ENCODE results near the gene RASA3.
"Not testable (repeated sequence)": the region's sequence is repeated elsewhere in the genome, so short reads cannot be mapped to it uniquely, and the experiment has no call there.

RASA3 gene

DNA sequence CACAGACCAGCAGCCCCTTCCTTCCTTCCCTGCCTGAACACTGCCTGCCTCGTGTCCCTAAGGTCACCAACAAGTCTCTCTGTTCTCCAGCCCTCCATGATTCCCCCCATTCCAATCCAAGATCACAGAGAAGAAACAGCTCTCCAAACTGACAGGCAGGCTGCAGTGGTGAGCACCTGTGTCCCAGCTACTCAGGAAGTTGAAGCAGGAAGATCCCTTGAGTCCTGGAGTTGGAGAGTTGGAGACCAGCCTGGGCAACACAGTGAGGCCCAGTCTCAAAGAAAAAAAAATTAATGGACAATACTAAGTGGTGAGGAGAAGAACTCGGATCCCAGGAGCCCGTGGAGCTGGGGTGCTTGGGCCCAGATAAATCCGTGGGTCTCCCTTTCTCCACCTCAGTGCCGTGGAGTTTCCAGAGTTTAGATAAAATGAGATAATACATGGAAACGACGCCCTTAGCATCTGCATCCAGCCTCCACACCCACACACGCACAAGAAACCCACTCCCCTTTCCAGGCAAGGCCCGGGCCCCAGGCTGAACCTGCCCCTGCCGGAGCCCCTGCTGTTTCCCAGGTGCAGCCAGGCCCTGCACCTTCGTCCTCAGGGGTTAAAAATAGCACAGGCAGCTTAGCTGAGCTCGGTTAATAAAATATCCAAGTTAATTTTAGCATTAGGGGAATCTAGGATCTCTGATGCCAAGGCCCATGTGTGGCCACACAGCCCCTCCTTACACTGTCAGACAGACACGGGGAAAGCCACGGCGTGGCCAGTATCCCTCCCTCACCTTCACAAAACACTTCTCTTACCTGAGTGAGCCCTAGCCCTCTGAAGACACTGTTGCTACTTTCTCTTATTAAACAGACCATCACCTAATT, 4.7 kb downstream of the RASA3 start:
- DNase-seq (ENCODE audit: low read depth in 1 of 2, low spot score in 1 of 2): no peak
- peak overlapping the region; percentile 78 for H3K27ac ChIP-seq (replicated peaks)
- no peak overlapping the region for H3K4me3 ChIP-seq (replicated peaks; ENCODE audit: insufficient read depth, low read length)
- H3K27me3 ChIP-seq (ENCODE audit: insufficient read depth, poor library complexity, severe bottlenecking): no peaks in the 10 kb centered on the region
- no peak for TF ChIP-seq CTCF (IDR thresholded peaks at IDR 0.05; ENCODE audit: insufficient read depth, low read length)
- TF ChIP-seq, protein P1, sequence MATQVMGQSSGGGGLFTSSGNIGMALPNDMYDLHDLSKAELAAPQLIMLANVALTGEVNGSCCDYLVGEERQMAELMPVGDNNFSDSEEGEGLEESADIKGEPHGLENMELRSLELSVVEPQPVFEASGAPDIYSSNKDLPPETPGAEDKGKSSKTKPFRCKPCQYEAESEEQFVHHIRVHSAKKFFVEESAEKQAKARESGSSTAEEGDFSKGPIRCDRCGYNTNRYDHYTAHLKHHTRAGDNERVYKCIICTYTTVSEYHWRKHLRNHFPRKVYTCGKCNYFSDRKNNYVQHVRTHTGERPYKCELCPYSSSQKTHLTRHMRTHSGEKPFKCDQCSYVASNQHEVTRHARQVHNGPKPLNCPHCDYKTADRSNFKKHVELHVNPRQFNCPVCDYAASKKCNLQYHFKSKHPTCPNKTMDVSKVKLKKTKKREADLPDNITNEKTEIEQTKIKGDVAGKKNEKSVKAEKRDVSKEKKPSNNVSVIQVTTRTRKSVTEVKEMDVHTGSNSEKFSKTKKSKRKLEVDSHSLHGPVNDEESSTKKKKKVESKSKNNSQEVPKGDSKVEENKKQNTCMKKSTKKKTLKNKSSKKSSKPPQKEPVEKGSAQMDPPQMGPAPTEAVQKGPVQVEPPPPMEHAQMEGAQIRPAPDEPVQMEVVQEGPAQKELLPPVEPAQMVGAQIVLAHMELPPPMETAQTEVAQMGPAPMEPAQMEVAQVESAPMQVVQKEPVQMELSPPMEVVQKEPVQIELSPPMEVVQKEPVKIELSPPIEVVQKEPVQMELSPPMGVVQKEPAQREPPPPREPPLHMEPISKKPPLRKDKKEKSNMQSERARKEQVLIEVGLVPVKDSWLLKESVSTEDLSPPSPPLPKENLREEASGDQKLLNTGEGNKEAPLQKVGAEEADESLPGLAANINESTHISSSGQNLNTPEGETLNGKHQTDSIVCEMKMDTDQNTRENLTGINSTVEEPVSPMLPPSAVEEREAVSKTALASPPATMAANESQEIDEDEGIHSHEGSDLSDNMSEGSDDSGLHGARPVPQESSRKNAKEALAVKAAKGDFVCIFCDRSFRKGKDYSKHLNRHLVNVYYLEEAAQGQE (IDR thresholded peaks at IDR 0.05; ENCODE audit: insufficient replicate concordance, low read depth): no peak
- TF ChIP-seq SPI1 (IDR thresholded peaks at IDR 0.05; ENCODE audit: borderline replicate concordance, low read depth): no peak
- TF ChIP-seq POLR2AphosphoS5 (IDR thresholded peaks at IDR 0.05; ENCODE audit: low read depth): no peak

DNA sequence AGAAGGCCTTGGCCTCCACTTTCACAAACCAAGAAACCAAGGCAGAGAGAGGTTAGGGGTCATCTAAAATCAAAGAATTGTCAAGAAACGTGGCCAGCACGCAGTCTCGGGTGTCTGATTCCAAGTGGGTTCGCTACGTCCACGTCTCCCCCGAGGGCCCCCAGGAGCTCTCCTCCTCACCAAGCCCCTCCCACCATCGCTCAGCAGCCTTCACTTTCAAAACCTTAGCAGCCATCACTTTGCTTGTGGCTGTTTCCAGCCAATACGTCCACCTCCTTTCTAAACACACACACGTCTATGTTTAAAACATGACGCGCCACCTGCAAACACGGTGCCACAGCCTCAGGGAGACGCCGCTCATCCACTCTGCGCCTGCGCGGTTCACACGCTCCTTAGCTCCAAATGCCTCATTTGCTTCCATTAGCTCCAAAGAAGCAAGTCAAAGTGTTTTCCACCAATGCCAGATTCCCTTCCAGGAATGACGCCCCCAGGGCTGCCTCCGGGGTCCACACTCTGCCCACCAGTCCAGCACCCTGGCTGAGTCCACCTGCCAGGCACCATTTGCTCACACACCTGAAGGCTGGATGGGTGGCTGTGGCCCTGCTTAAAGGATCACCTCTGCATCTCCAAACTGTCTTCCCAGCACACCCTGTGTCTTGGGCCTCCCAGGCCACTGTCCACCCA, 5.5 kb downstream of the RASA3 start:
- TF ChIP-seq SPI1 (IDR thresholded peaks at IDR 0.05; ENCODE audit: borderline replicate concordance, low read depth): no peak
- TF ChIP-seq, protein P1 (IDR thresholded peaks at IDR 0.05; ENCODE audit: insufficient replicate concordance, low read depth): no peak
- no peak for TF ChIP-seq GABPA (IDR thresholded peaks at IDR 0.05; ENCODE audit: low read depth)
- no peak for TF ChIP-seq POLR2AphosphoS5 (IDR thresholded peaks at IDR 0.05; ENCODE audit: low read depth)
- TF ChIP-seq CTCF (IDR thresholded peaks at IDR 0.05; ENCODE audit: insufficient read depth, low read length): no peak
- Histone ChIP-seq H3K4me3 (replicated peaks; ENCODE audit: insufficient read depth, low read length) (no peak overlapping the region), H3K27ac (replicated peaks) (no peak overlapping the region; the same call in none of the 2 replicates), H3K27me3 (ENCODE audit: insufficient read depth, poor library complexity, severe bottlenecking) (no peaks in the 10 kb centered on the region)
- DNase-seq (ENCODE audit: low read depth in 1 of 2, low spot score in 1 of 2): no peak

GRCh38 chr13:114126086-114126485, 6.3 kb downstream of the RASA3 start:
- not testable (repeated sequence) for DNase-seq (ENCODE audit: low read depth in 1 of 2, low spot score in 1 of 2); H3K4me3 ChIP-seq (replicated peaks; ENCODE audit: insufficient read depth, low read length); H3K27me3 ChIP-seq (ENCODE audit: insufficient read depth, poor library complexity, severe bottlenecking)
- H3K27ac ChIP-seq (replicated peaks): peak overlapping the region; percentile 2; the same call in 1 of the 2 replicates

- no peak overlapping the region for H3K4me3 ChIP-seq (replicated peaks; ENCODE audit: insufficient read depth, low read length)
- TF ChIP-seq SPI1 (IDR thresholded peaks at IDR 0.05; ENCODE audit: borderline replicate concordance, low read depth) (no peak), CTCF (IDR thresholded peaks at IDR 0.05; ENCODE audit: insufficient read depth, low read length) (no peak), POLR2AphosphoS5 (IDR thresholded peaks at IDR 0.05; ENCODE audit: low read depth) (no peak), GABPA (IDR thresholded peaks at IDR 0.05; ENCODE audit: low read depth) (no peak)
- TF ChIP-seq, protein P1 (IDR thresholded peaks at IDR 0.05; ENCODE audit: insufficient replicate concordance, low read depth): no peak
- peak overlapping the region; percentile 27 for H3K27ac ChIP-seq (replicated peaks)
- no peaks in the 10 kb centered on the region for H3K27me3 ChIP-seq (ENCODE audit: insufficient read depth, poor library complexity, severe bottlenecking)
- no peak for DNase-seq (ENCODE audit: low read depth in 1 of 2, low spot score in 1 of 2)
These were observed 6.8 kb downstream of the RASA3 start for GRCh38 chr13:114125589-114125988.
